HG03108 (cell line): ENCODE data around the gene SOCS1.
"Not testable (repeated sequence)": the region's sequence is repeated elsewhere in the genome, so short reads cannot be mapped to it uniquely, and the experiment has no call there.

Experiments
- ATAC-seq: cut with Tn5 transposase; IDR thresholded peaks from one replicate; pipeline ENCODE4 v1.9.1; 2021; ENCODE audit warnings: moderate library complexity; ENCODE audit not compliant: unreplicated experiment

The SOCS1 gene, protein sequence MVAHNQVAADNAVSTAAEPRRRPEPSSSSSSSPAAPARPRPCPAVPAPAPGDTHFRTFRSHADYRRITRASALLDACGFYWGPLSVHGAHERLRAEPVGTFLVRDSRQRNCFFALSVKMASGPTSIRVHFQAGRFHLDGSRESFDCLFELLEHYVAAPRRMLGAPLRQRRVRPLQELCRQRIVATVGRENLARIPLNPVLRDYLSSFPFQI

DNA sequence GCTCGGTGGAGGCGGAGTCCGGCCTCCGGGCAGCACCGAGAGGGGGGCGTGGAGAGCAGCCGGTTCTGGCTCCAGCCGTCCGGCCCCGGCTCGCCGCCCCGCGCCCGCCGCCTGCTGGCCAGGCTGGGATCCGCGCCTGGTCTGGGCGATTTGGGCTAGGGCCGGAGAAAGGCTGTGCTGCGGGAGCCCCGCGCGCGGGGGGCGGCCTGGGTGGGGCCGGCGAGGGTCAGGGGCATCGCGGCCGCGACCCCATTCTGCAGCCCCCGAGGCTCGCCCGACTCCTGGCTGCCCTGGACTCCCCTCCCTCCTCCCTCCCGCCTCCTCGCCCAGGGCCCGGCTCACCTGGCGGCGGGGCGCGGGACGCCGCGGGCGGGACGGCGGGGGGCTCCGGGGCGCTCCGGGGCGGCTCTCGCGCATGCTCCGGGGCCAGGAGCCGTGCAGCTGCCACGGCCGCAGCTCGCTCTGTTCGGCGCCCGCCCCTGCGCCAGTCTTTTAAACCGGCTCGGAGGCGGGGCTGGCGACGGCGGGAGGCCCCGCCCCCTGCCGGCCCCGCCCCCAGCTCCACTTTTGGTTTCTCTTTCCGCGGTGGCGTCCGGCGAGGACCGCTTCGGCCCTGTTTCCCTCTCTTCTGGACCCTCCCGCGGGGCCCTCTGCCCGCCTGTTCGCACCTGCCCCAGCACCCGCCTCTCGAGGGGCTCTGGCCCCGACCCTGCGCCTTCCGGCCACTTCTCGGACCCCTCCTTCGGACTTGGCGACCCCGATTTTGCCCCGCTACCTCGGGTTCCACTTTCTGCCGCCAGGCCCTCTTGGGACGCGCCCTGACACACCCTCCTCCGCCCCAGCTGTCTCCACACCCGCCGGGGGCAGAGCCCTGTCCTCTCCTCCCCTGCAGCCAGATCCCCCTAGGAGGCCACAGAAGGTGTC lies at the start of gene SOCS1:
TSS of gene SOCS1 (minus strand) at position 468 of the 924 bp plus-strand sequence. CDS start 726 bp downstream, outside the sequence.
- peak; percentile 42 for ATAC-seq

DNA sequence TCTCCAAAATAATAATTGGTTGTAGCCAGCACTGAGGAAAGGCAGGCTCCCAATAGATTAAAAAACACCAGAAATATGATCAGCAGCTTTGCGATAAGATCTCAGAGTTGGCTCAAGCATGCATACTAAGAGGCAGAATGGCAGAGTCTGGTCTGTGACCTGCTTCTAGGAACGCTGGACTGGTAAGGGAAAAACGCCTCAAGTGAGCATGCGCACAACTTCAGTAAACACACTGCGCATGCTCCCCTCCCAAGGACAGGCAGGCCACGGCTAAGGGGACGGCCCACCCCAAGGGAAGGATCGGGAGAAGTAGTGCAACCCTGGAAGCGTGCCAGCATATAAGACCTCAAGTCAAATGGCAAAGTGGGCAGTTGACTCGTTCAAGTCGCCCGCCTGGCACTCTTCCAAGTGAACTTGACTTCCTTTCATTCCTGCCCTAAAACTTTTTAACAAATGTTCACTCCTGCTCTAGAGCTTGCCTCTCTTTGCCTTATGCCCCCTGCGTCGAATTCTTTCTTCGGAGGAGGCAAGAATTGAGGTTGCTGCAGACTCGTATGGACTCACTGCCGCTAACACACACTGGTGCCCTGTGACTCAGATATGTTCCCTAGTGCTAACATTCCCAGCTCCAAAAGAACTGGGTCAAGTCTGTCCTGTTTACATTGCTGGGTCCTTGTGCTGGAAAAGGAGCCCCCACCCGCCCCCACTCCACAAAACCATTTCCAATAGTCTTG lies 47.6 kb upstream of the SOCS1 start:
- ATAC-seq, result no peak

- ATAC-seq, result no peak
Observed at GRCh38 chr16:11302977-11303376, 47.0 kb upstream of the SOCS1 start.

GRCh38 chr16:11301645-11302501 lies 45.9 kb upstream of the SOCS1 start:
- ATAC-seq, result no peak

DNA sequence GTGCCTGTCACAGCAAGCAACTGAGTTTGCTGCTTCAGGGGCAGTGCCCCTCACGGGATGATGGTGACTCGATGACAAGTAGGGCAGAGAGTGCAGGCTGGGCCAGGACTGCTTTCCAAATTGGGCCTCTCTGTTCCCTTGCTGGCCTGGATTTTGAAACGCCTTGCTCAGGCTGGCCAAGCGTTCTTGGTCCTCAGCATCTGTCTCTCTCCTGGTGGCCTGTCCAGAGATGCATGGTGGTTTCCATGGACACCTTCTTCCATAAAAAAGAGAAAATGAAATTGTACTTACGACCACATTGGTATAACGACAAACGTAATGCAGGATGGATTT lies 44.5 kb upstream of the SOCS1 start:
- ATAC-seq, result no peak

DNA sequence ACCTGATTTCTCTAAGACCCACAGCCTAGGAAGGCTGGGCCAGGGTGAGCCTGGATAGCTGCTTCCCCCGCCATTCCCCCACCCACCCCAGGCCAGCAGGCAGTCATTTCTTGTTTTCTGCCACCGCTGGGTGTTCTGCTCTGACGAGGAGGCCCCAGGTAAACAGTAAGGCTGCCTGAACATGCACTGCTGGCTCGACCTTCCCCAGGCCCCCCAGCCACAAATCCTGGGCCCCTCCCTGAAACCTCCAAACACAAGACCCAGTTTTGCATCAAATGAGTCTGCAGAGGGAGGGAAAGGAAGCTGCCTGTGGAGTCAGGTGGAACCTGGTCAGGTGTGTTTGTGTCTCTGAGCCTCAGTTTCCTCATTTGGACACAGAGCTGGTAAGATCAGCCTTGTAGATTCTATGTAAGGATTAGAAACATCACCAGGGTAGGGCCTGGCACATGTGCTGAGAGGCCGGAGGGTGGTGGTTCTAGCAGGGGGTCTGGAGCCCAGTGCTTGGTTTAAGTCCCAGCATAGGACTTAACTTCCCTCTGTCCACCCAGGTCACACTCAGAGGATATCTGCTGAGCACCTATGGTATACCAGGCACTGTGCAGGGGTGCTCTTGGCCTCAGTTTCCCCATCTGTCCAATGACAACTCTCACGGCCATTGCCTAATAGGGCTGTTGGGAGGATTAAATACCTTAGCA lies 44.0 kb upstream of the SOCS1 start:
- no peak for ATAC-seq

- ATAC-seq, result peak; percentile 45
Observed at GRCh38 chr16:11298950-11299547, 43.0 kb upstream of the SOCS1 start.

DNA sequence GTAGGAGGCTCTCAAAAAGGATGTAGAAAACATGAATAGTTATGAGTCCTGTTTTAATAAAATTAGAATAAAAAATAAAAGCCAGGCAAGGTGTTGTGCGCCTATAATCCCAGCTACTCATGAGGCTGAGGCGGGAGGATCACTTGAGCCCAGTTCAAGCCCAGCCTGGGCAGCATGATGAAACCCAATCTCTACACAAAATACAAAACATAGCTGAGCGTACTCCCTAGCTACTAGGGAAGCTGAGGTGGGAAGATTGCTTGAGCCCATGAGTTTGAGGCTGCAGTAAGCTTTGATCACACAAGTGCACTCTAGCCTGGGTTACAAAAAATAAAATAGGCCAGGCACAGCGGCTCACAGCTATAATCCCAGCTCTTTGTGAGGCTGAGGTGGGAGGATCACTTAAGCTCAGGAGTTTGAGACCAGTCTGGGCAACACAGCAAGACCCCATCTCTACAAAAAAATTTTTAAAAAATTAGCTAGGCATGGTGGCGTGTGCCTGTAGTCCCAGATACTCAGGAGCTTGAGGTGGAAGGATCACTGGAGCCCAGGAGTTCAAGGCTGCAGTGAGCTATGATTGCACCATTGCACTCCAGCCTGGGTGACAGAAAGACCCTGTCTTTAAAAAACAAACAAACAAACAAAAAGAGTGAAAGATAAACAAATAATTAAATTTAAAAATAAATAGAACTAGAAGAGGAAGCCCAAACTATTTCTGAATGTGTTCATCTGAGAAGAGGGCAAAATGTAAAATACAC lies 42.3 kb upstream of the SOCS1 start:
- ATAC-seq, result no peak

- ATAC-seq, result peak; percentile 68
Observed at GRCh38 chr16:11297492-11298142, 41.6 kb upstream of the SOCS1 start.

- ATAC-seq, result no peak
Observed at GRCh38 chr16:11296706-11297491, 40.9 kb upstream of the SOCS1 start.

DNA sequence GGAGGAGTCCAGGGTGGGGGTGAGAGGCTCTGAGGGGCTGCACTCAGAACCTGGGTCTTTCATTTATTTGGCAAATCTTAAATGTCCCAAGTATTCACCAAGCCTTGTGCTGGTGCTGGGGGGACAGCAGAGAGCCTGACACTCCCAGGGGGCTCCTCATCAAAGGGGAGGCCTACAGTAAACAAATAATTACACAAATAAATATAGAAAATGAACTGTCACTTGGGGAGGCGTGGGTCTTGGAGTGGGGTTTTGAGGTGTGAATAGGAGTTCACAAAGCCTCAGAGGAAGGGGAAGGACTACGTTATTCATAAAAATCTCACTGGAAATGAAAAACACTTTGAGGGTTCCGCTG lies 40.3 kb upstream of the SOCS1 start:
- ATAC-seq, result no peak

DNA sequence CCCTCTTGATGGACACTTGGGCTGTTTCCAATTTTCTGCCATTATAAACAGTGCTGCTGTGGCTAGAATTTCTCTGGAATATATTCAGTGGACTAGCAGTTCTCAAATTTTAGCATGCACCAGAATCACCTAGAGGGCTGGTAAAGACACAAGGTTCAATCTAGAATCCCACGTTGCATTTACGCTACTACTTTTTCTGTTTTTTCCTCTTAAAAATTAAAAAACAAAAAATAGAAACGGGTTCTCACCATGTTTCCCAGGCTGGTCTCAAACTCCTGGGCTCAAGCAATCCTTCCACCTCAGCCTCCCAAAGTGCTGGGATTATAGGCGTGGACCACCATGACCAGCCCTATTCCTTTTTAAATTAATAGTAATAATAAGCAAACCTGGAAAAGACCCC lies 39.7 kb upstream of the SOCS1 start:
- no peak for ATAC-seq

GRCh38 chr16:11292076-11292748 lies 36.2 kb upstream of the SOCS1 start:
- ATAC-seq, result no peak

- ATAC-seq, result no peak
Observed at GRCh38 chr16:11291091-11291703, 35.2 kb upstream of the SOCS1 start.

DNA sequence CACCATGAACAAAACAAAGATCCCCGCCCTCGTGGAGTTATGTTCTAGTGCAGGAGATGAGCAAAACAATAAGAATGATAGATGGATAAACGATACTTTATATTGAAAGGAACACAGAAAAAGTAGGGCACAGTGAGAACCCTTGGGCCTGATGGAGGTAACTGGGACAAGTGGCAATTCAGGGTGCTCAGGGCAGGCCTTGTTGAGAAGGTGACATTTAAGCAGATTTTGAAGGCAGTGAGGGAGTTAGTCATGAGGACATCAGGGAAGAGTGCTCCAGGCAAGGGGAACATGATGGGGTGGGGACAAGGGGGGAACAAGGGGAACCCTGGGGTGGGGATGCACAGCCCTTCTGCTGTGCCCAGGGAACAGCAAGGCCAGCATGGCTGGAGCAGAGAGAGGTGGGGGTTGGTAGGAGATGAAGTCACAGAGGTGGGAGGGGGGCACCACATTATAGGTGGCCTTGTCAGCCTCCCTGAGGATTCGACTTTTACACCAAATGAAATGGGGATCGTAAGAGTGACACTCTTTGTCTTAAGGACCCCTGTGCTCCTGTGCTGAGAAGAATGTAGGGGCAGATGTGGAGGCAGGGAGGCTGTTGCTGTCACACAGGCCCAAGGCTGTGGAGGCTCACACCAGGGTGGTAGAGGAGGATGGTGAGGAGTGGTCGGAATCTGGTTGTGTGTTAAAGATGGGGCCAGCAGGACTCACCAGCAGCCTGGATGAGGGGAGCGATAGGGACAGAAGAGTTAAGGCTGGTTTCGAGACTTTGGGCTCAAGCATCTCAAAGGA lies 34.3 kb upstream of the SOCS1 start:
- ATAC-seq, result no peak

DNA sequence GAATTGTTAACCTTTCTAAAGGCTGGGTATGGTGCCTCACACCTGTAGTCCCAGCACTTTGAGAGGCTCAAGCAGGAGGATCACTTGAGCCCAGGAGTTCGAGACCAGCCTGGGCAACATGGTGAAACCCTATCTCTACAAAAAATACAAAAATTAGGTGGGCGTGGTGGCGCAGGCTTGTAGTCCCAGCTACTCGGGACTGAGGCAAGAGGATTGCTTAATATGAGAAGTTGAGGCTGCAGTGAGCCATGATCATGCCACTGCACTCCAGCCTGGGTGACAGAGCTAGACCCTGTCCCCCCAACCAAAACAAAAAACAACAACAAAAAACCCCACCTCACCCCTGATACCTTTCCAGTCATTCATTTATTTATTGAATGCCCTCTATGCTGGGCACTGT lies 33.7 kb upstream of the SOCS1 start:
- not testable (repeated sequence) for ATAC-seq
